ENCODE measurements around the gene GMPR2.
A peak's percentile ranks its signal among the peaks of the same experiment; 100 is the strongest.

Gene GMPR2

DNA sequence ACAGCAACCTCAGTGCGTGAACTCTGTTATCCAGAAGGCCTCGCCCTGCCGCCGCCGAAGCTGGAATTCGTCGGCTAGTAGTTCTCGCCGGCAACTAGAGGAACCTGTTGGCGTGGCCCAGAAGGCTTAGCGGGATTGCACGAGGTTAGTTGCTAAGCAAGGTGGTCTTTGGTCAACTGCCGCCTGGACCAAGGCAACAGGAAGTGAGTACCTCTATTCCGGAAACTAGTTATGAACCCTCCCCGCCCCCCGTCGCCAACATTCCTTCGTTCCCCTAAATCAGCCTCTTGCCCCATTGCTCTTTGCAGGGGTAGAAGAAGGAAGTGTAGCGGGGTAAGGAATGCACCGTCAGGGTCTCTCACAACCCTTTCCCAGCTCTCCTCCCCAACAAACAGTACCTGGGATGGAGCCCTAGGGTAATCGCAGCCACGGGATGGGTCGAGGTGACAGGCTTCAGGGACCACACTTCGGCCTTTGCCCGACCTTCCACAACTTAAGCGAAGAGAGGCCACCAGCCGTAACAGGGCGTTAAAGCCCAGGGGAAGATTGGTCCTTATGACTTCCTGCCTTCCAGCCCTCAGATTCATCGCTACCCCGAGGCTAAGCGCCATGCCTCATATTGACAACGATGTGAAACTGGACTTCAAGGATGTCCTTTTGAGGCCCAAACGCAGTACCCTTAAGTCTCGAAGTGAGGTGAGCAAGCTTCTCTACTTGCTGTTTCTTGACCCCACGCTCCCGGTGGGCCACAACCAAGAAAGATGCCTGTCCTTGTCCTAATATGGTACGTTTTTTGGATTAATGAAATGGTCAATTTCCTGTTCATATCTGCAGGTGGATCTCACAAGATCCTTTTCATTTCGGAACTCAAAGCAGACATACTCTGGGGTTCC is at the start of gene GMPR2:
Gene GMPR2, plus strand, starts transcription at position 285 of the 893 bp plus-strand sequence. Its CDS starts 325 bp downstream, at position 610.
- DNase-seq (ENCODE audit: low spot score) = peak; percentile 81

DNA sequence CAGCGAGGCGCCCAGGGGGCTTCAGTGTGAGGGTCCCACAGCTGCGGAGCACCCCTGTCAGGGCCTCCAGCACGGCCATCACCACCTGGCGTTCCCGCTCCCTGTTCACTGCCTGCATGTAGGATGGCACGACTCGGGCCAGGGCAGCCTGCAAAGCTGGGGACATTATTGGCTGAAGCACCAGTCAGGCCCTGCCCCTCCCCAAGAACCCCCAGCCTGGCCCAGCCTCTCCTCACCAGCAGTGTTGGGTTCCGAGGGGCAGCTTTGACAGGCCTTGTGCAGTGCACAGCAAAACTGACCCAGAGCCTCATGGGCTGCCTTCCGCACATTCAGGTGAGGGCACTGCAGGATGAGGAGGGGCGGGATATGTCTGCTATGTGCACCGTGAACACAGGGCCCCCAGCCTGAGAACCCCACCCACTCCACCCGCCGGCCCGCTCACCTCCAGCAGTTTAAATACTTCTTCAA is 49.7 kb upstream of the GMPR2 start:
- DNase-seq (ENCODE audit: low spot score) = no peak

DNA sequence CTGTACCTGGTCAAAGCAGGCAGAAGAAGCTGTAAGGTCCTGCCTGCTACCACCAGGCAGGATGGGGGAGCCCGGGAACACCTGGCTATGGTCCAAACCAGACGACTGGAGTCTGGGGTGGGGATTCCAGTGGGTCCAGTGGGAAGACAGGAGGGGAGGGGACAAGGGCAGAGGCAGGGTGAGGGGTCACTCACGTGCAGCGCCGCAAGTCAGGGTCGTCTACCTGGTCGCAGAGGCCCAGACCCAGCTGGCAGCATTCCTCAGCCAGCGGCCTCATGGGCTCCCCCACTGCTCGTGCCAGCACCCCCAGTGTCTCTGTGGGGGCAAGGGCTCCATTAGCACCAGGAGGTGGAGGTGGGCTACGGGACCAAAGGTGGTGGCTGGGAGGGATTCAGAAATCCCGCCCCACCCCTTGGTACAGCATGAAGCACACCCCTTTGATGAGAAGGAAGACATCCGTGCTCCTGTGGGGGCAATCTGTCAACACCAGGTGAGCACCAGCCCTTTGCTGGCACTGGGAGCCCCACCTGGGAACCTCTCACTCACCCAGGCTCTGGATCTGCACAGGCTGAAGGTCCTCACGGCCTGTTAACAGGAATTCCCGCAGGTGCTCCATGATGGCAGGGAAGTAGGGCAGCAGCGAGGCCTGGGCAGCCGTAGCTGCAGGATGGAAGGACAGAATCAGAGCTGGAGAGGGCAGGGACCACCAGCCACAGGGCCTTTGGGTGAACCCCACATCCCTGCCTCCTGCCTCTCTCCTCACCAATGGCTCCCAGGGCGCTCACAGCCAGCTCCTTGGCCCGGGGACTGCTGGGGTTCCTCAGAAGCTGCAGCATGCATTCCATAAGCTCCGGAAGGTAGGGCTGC is 48.4 kb upstream of the GMPR2 start:
- DNase-seq (ENCODE audit: low spot score) = no peak

- DNase-seq (ENCODE audit: low spot score) = no peak
Observed at GRCh38 chr14:24185026-24185425, 47.7 kb upstream of the GMPR2 start.

- DNase-seq (ENCODE audit: low spot score) = no peak
Observed at GRCh38 chr14:24185741-24186140, 47.0 kb upstream of the GMPR2 start.

GRCh38 chr14:24186831-24187538 is 45.7 kb upstream of the GMPR2 start:
- no peak for DNase-seq (ENCODE audit: low spot score)

DNA sequence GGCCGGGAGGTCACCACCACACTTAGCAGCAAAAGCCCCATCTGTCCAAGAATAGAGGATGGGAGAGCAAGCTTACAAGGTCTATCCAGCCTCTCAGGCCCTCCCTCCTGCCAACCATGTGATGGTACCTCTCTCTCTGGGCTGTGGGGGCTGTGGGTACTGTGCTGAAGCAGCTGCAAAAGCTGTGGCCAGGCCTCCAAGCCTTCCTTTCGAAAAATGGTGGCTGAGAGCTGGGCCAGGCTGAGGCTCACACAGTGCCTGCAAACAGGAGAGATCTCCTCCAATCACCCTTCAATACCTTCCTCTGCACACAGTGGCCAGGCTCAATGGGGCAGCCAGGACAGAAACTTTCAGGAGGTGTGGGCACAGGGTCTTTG is 45.2 kb upstream of the GMPR2 start:
- no peak for DNase-seq (ENCODE audit: low spot score)

DNA sequence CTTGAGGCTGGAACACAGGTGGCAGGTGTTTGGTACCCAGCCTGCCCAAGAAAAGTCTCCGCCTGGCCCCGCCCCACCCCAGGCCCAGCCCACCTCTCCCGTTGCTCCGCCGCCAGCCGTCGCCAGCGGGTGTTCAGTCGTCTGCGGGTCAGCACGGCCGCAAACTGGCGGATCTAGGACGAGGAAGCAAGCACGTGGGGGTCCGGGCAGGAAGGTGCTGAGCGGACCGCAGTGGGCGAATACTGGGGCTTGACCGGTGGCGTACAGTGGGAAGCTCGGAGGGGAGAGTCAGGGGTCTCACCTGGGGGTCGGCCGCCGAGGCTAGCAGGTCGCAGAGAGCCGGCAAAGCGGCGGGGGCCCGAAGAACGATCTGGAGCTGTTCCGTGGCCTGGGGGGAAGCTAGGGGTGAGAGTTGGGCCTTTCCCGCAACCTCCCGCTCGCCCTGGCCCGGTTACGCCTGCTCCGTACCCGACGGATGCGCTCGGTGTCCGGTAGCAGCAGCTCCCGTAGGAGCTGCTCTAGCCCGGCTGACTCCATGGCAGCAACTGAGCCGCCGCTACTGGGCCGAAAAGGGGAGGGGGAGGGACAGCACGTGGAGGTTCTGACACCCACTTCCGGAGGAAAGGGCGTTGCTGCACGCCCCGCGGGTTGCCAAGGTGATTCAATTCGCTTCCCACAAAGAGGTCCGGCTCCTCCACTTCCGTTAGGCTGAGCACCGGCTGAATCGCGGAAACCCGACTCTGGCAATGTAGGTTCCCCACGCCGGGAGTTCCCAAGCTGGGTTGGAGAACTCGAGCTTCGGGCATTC is 44.3 kb upstream of the GMPR2 start, which contains the start of gene IPO4:
Gene IPO4, minus strand, starts transcription at position 566 of the 808 bp plus-strand sequence. Its CDS starts 29 bp downstream, at position 537.
- peak; percentile 98 for DNase-seq (ENCODE audit: low spot score)

GRCh38 chr14:24189059-24189375 is 43.7 kb upstream of the GMPR2 start:
- DNase-seq (ENCODE audit: low spot score) = no peak

GRCh38 chr14:24189460-24189859 is 43.3 kb upstream of the GMPR2 start:
- DNase-seq (ENCODE audit: low spot score) = no peak

GRCh38 chr14:24190416-24190815 is 42.3 kb upstream of the GMPR2 start:
- no peak for DNase-seq (ENCODE audit: low spot score)

DNA sequence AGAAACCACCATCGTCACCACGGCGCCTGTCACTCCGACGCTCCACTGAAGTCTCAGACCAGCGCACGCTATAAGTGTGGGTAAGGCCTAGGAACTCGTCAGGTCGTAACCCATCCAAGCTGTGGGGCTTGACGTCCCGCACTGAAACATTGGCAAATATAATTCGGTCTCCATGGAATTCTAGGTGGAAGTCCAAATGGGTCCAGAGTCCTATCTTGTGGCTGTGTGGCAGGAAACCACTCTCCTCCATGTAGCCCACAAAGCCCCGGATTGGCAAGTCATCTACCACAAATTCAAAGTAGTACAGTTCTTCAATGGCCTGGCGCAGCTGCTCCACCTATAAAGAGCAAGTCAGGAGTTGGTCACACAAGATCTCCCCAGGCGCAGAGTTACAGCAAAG is 39.8 kb upstream of the GMPR2 start:
- no peak for DNase-seq (ENCODE audit: low spot score)

- no peak for DNase-seq (ENCODE audit: low spot score)
Observed at GRCh38 chr14:24194186-24194872, 38.4 kb upstream of the GMPR2 start.

DNA sequence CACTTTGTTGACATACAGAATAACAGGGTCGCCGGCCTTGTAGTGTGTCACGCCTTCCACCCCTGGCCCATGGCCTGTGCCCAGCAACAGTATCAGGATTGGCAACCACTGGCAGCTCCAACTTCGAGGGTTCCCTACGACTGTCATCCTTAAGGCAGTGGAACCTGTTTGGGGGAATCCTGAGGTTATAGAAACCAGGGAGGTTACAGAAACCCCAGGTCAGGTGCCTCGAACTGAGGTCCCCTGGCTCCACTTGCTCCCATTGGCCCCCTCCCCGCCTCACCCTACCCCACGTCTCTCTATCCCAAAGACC is 37.9 kb upstream of the GMPR2 start:
- no peak for DNase-seq (ENCODE audit: low spot score)

DNA sequence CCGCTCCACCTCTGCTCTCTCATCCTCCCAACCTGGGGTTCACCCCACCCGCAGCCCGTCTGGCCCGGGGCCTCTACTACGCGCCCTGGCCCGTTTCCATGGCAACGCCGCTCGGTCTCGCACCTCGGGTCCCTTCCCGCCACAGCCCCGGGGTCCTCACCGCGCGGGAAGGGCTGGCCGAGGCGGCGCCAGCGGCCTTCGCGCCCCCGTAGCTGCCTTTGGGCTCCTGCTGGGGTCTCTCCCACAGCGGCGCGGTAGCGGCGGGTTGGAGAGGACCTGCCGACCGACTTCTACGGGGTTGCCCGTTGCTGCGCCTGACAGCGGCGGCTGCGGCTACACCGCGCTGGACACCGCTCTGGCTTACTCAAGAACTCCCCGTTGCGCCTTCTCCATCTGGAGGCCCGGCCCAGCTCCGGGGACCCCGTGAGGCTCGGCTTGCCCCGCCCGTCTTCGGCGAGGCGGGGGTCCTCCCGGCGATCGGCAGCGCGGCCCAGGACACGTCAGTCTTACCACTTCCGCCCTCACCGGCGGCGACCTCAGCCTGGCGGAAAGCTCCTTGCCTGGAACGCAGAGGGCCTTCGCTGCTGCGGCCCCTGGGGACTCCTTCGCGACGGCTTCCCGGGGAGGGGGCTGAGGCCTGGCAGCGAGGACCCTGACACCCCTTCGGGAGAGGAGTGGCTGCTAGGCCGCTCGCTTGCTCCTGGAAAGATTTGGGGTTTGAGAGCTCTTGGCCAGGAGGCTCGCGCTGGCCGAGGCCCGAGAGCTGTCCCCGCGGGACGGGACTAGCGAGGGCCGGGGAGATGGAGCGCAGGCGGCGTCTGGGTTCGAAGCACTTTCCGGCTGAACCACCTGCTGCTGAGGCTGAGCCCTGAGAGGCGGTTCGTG is 37.3 kb upstream of the GMPR2 start, which contains the start of gene TM9SF1:
Gene TM9SF1, minus strand, starts transcription at position 256 of the 885 bp plus-strand sequence. CDS start 422 bp downstream, outside the sequence.
- peak; percentile 94 for DNase-seq (ENCODE audit: low spot score)

- peak; percentile 47 for DNase-seq (ENCODE audit: low spot score)
Observed at GRCh38 chr14:24196071-24197055, 36.4 kb upstream of the GMPR2 start.

GRCh38 chr14:24197056-24197450 is 35.7 kb upstream of the GMPR2 start:
- DNase-seq (ENCODE audit: low spot score) = no peak

GRCh38 chr14:24198814-24199524 is 33.8 kb upstream of the GMPR2 start:
- no peak for DNase-seq (ENCODE audit: low spot score)

Data from GM03348 (cell line).